A673 (cell line): ENCODE results near the gene ARHGAP15. TPM values are rescaled to one million over a fixed set of nuclear protein-coding genes. Genes with fewer than 3 reads are reported as not detected.
"Not testable (repeated sequence)": the region's sequence is repeated elsewhere in the genome, so short reads cannot be mapped to it uniquely, and the experiment has no call there.

ENCODE experiments used
- BruUV-seq: library from RNA; stranded (reverse); fragments of 400-500 nt; replicated peaks from 2 replicates; lab custom pipeline; 2021; lab: Mats Ljungman, UMichigan
- CTCF ChIA-PET: fragments of 300-600 bp; sonication (Branson Sonifier 250); formaldehyde crosslinking; loops from one replicate; lab custom pipeline; 2022; ENCODE audit warnings: antibody characterized with exemption; lab: Charles Lee
- POLR2A ChIA-PET: fragments of 300-600 bp; sonication (Branson Sonifier 250); formaldehyde crosslinking; loops from one replicate; lab custom pipeline; 2022; ENCODE audit warnings: antibody characterized with exemption; ENCODE audit not compliant: low non-redundant PET; lab: Charles Lee
- DNase-seq: peaks from one replicate; pipeline ENCODE4 v3.0.0-alpha.2; 2015; ENCODE audit warnings: low spot score
- H3K27ac ChIP-seq: fragments of 200-600 bp; sonication (generic); 2 replicates; pipeline ENCODE4 v1.5.1; 2016; ENCODE audit warnings: mixed run types, low read depth, mild to moderate bottlenecking, mixed read lengths, antibody characterized with exemption, low read length; ENCODE audit not compliant: poor library complexity, severe bottlenecking
- H3K27me3 ChIP-seq: fragments of 200-600 bp; sonication (generic); replicated peaks from 2 replicates; pipeline ENCODE4 v1.6.1; 2017; ENCODE audit warnings: mixed run types, low read depth, mild to moderate bottlenecking, mixed read lengths, antibody characterized with exemption, low read length; ENCODE audit not compliant: insufficient read depth, poor library complexity
- H3K36me3 ChIP-seq: fragments of 200-600 bp; sonication (generic); 2 replicates; pipeline ENCODE4 v1.6.1; 2016; ENCODE audit warnings: mixed run types, mild to moderate bottlenecking, mixed read lengths, antibody characterized with exemption, low read length; ENCODE audit not compliant: insufficient read depth, poor library complexity, severe bottlenecking
- H3K4me1 ChIP-seq: fragments of 200-600 bp; sonication (generic); 2 replicates; pipeline ENCODE4 v1.6.1; 2017; ENCODE audit warnings: mixed run types, mild to moderate bottlenecking, mixed read lengths, antibody characterized with exemption, low read length; ENCODE audit not compliant: insufficient read depth, poor library complexity, severe bottlenecking
- H3K4me3 ChIP-seq: fragments of 200-600 bp; sonication (generic); 2 replicates; pipeline ENCODE4 v1.5.1; 2016; ENCODE audit warnings: low read depth, mixed run types, mild to moderate bottlenecking, mixed read lengths, low read length; ENCODE audit not compliant: poor library complexity, severe bottlenecking
- H3K9me3 ChIP-seq: fragments of 200-600 bp; sonication (generic); 2 replicates; pipeline ENCODE4 v1.6.1; 2016; ENCODE audit warnings: mixed run types, low read depth, mild to moderate bottlenecking, mixed read lengths, antibody characterized with exemption, low read length; ENCODE audit not compliant: poor library complexity, severe bottlenecking
- EZH2 ChIP-seq: fragments of 200-600 bp; sonication (generic); IDR thresholded peaks from 2 replicates; pipeline ENCODE4 v1.6.1; 2017; ENCODE audit warnings: borderline replicate concordance, low read depth, mild to moderate bottlenecking, mixed read lengths, antibody characterized with exemption, low read length; ENCODE audit not compliant: poor library complexity, severe bottlenecking
- intact Hi-C: fragments of 100-400 bp; cut with micrococcal nuclease; formaldehyde crosslinking; loops from one replicate; pipeline ENCODE4 v1.10.0; 2022; ENCODE audit not compliant: unreplicated experiment
- total RNA-seq: library from RNA; stranded (reverse); gene quantifications from 2 replicates; pipeline ENCODE4 v1.2.3, GENCODE V29; 2021
- TF ChIP-seq, protein P1 (sequence below): fragments of 300-800, 200-600 bp; sonication (generic); conservative IDR thresholded peaks from 2 replicates; pipeline ENCODE4 v1.5.1; 2017; ENCODE audit warnings: low read depth, mild to moderate bottlenecking, antibody characterized with exemption, low read length, moderate library complexity, mixed read lengths

ARHGAP15 gene
- total RNA-seq, 1 experiment from 2014 or later, result not detected

DNA sequence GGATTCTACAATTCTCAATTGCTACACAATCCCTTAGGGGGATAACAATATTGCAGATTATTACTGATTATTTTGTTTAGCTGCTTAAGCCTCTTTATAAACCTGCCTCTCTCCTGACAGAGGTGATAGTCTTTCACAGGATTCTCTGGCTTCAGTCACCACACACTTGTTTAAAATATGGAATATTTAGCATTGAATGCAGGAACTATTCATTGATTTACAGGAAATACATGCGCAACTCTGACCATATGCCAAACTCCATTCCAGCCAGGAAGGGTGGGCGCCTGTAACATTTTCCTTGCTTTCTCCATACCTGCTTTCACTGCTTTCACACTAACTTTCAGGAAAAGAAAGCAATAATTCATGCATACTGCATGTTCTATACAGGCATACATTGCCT is 44.8 kb upstream of the ARHGAP15 start:
- H3K4me3 ChIP-seq, result no peak overlapping the region
- peaks cover 6% of the 10 kb centered on the region for H3K4me1 ChIP-seq
- no peaks in the 10 kb centered on the region for H3K27me3 ChIP-seq
- no peaks in the 10 kb centered on the region for H3K9me3 ChIP-seq
- BruUV-seq, result no TSS peak
- H3K27ac ChIP-seq, result no peak overlapping the region
- H3K36me3 ChIP-seq, result no peaks in the 10 kb centered on the region
- POLR2A ChIA-PET, result no interaction called here
- CTCF ChIA-PET, result no interaction called here
- no peak for TF ChIP-seq EZH2
- DNase-seq, result no peak
- intact Hi-C loops, result no loop called here

DNA sequence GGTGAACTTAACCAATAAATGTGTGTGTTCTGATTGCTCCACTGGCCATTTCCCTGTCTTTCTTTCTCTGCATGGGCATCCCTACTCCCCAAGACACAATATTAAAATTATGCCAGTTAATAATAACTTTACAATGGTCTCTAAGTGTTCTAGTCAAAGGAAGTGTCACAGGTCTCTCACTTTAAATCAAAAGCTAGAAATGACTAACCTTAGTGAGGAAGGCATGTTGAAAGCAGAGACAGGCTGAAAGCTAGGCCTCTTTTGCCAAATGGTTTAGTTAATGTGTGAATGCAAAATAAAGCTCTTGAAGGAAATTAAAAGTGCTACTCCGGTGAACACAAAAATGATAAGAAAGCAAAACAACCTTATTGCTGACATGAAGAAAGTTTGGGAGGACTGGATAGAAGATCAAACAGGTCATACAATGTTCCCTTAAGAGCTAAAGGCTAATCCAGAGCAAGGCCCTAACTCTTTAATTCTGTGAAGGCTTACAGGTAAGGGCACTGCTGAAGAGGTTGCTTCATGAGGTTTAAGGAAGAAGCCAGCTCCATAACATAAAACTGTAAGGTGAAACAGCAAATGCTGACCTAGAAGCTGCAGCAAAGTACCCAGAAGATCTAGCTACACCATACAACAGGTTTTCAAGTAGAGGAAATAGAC is 44.0 kb upstream of the ARHGAP15 start:
- CTCF ChIA-PET, result no interaction called here
- no peak for TF ChIP-seq EZH2
- TF ChIP-seq, protein P1, sequence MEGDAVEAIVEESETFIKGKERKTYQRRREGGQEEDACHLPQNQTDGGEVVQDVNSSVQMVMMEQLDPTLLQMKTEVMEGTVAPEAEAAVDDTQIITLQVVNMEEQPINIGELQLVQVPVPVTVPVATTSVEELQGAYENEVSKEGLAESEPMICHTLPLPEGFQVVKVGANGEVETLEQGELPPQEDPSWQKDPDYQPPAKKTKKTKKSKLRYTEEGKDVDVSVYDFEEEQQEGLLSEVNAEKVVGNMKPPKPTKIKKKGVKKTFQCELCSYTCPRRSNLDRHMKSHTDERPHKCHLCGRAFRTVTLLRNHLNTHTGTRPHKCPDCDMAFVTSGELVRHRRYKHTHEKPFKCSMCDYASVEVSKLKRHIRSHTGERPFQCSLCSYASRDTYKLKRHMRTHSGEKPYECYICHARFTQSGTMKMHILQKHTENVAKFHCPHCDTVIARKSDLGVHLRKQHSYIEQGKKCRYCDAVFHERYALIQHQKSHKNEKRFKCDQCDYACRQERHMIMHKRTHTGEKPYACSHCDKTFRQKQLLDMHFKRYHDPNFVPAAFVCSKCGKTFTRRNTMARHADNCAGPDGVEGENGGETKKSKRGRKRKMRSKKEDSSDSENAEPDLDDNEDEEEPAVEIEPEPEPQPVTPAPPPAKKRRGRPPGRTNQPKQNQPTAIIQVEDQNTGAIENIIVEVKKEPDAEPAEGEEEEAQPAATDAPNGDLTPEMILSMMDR, result no peak
- no TSS peak for BruUV-seq
- Histone ChIP-seq H3K4me3 (no peak overlapping the region), H3K27ac (no peak overlapping the region), H3K4me1 (peaks cover 6% of the 10 kb centered on the region), H3K27me3 (no peaks in the 10 kb centered on the region), H3K36me3 (no peaks in the 10 kb centered on the region), H3K9me3 (no peaks in the 10 kb centered on the region)
- intact Hi-C loops, result no loop called here
- POLR2A ChIA-PET, result no interaction called here
- DNase-seq, result no peak

DNA sequence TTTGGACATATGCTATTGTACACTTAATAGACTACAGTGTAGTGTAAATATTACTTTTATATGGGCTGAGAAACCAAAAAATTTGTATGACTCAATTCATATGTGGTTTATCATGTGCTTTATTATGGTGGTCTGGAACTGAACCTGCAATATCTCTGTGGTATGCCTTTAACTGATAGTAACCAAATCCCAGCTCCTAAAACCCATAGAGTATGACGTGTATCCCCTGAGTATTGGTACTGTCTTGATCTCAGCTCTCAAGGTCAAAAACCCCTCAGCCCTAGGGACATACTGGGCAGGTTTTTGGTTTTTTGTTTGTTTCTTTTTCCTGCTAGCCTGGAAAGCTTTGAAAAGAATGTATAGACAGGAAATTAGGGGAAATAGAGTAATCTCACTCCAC is 42.2 kb upstream of the ARHGAP15 start:
- no peak for DNase-seq
- POLR2A ChIA-PET, result no interaction called here
- CTCF ChIA-PET, result no interaction called here
- no peak overlapping the region for H3K4me3 ChIP-seq
- no peaks in the 10 kb centered on the region for H3K36me3 ChIP-seq
- H3K4me1 ChIP-seq, result peaks cover 6% of the 10 kb centered on the region
- BruUV-seq, result no TSS peak
- H3K9me3 ChIP-seq, result no peaks in the 10 kb centered on the region
- TF ChIP-seq EZH2, result no peak
- TF ChIP-seq, protein P1, result no peak
- no peak overlapping the region for H3K27ac ChIP-seq
- intact Hi-C loops, result no loop called here
- no peaks in the 10 kb centered on the region for H3K27me3 ChIP-seq

DNA sequence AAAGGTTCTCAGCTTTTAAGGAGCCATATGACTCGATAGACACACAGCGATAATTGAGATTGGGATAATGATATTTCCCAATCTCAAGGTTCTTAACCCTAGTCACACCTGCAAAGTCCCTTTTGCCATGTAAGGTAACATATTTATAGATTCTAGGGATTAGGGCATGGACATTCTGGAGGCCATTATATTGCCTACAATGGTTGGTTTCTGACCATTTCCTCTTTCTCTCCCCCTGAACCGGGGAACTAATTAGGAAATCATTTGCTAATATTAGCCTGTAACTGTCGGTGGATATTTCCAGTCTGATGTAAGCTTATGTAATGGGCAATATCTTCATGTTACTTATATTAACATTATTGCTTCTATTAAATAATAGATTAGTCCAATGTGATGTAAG is 40.8 kb upstream of the ARHGAP15 start:
- CTCF ChIA-PET, result no interaction called here
- DNase-seq, result no peak
- Histone ChIP-seq H3K27me3 (no peaks in the 10 kb centered on the region), H3K4me1 (peaks cover 6% of the 10 kb centered on the region), H3K36me3 (no peaks in the 10 kb centered on the region), H3K4me3 (no peak overlapping the region), H3K27ac (no peak overlapping the region), H3K9me3 (no peaks in the 10 kb centered on the region)
- POLR2A ChIA-PET, result no interaction called here
- TF ChIP-seq, protein P1, result no peak
- no peak for TF ChIP-seq EZH2
- intact Hi-C loops, result no loop called here
- BruUV-seq, result no TSS peak

DNA sequence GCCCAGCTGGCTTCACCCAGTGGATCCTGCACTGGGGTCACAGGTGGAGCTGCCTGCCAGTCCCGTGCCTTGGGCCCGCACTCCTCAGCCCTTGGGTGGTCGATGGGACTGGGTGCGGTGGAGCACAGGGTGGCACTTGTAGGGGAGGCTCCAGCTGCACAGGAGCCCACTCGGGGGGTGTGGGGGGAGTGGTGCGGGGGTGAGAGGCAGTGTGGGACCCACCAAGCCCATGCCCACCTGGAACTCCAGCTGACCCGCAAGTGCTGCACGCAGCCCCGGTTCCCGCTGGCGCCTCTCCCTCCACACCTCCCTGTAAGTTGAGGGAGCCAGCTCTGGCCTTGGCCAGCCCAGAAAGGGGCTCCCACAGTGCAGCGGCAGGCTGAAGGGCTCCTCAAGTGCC is 39.7 kb upstream of the ARHGAP15 start:
- BruUV-seq, H3K4me3 ChIP-seq, H3K27me3 ChIP-seq, H3K4me1 ChIP-seq, CTCF ChIA-PET, H3K27ac ChIP-seq, H3K9me3 ChIP-seq, H3K36me3 ChIP-seq, intact Hi-C loops, POLR2A ChIA-PET, DNase-seq: not testable (repeated sequence)
